PC-3 (cell line): ENCODE results near the gene PEX13. TPM values are rescaled to one million over a fixed set of nuclear protein-coding genes. Genes with fewer than 3 reads are reported as not detected.

ENCODE experiments used
- ATAC-seq: fragments of 200-7000 bp; cut with Tn5 transposase; 2 replicates; pipeline ENCODE4 v1.9.1; 2020; ENCODE audit warnings: mild to moderate bottlenecking, moderate library complexity
- Bru-seq: library from RNA; stranded (reverse); fragments of 400-500 nt; gene quantifications from one replicate; lab custom pipeline; 2021; lab: Mats Ljungman, UMichigan
- BruChase-seq, 2 experiments: library from RNA; stranded (reverse); fragments of 400-500 nt; gene quantifications; one replicate each; lab custom pipeline; 2021; lab: Mats Ljungman, UMichigan
- BruUV-seq: library from RNA; stranded (reverse); fragments of 400-500 nt; replicated peaks from 2 replicates; lab custom pipeline; 2021; lab: Mats Ljungman, UMichigan
- CTCF ChIA-PET: fragments of 300-600 bp; sonication (Branson Sonifier 250); formaldehyde crosslinking; loops from one replicate; lab custom pipeline; 2022; ENCODE audit warnings: antibody characterized with exemption; lab: Charles Lee
- POLR2A ChIA-PET: fragments of 300-600 bp; sonication (Branson Sonifier 250); formaldehyde crosslinking; loops from one replicate; lab custom pipeline; 2022; ENCODE audit warnings: antibody characterized with exemption; ENCODE audit not compliant: unreplicated experiment; lab: Charles Lee
- DNase-seq: peaks from one replicate; pipeline ENCODE4 v3.0.0-alpha.2; 2015
- H2AFZ ChIP-seq: fragments of 300-600 bp; sonication (generic); 2 replicates; pipeline ENCODE4 v1.6.0; 2016; ENCODE audit warnings: antibody characterized with exemption, low read length
- H3F3A ChIP-seq: fragments of 300-600 bp; sonication (generic); one replicate; pipeline ENCODE4 v1.6.0; 2017; ENCODE audit warnings: antibody characterized with exemption, low read length, control low read depth, mild to moderate bottlenecking; ENCODE audit not compliant: unreplicated experiment
- H3K27ac ChIP-seq: fragments of 300-600 bp; sonication (generic); 2 replicates; pipeline ENCODE4 v1.5.1; 2016; ENCODE audit warnings: mild to moderate bottlenecking, low read length
- H3K27me3 ChIP-seq: fragments of 300-600 bp; sonication (generic); 2 replicates; pipeline ENCODE4 v1.6.1; 2016; ENCODE audit warnings: low read length, mixed read lengths
- H3K36me3 ChIP-seq: fragments of 300-600 bp; sonication (generic); 2 replicates; pipeline ENCODE4 v1.6.1; 2016; ENCODE audit warnings: low read depth, mixed run types, low read length, mixed read lengths
- H3K4me1 ChIP-seq: fragments of 300-600 bp; sonication (generic); 2 replicates; pipeline ENCODE4 v1.5.1; 2016; ENCODE audit warnings: low read length; ENCODE audit not compliant: insufficient read depth
- H3K4me2 ChIP-seq: fragments of 300-600 bp; sonication (generic); 2 replicates; pipeline ENCODE4 v1.6.0; 2016; ENCODE audit warnings: low read length
- H3K4me3 ChIP-seq: fragments of 300-600 bp; sonication (generic); 2 replicates; pipeline ENCODE4 v1.5.1; 2016; ENCODE audit warnings: mild to moderate bottlenecking, low read length, mixed read lengths
- H3K79me2 ChIP-seq: fragments of 300-600 bp; sonication (generic); 2 replicates; pipeline ENCODE4 v1.6.1; 2017; ENCODE audit warnings: low read length, mixed read lengths
- H3K9ac ChIP-seq: fragments of 300-600 bp; sonication (generic); 2 replicates; pipeline ENCODE4 v1.6.0; 2016; ENCODE audit warnings: mild to moderate bottlenecking, low read length
- H3K9me2 ChIP-seq: fragments of 300-600 bp; sonication (generic); replicated peaks from 2 replicates; pipeline ENCODE4 v1.6.1; 2016; ENCODE audit warnings: mixed run types, low read length, mixed read lengths
- H3K9me3 ChIP-seq: fragments of 300-600 bp; sonication (generic); 2 replicates; pipeline ENCODE4 v1.6.1; 2016; ENCODE audit warnings: low read length, mixed read lengths
- H4K20me1 ChIP-seq: fragments of 300-600 bp; sonication (generic); 2 replicates; pipeline ENCODE4 v1.6.1; 2016; ENCODE audit warnings: low read length, mixed read lengths
- CTCF ChIP-seq: fragments of 300-600 bp; sonication (generic); conservative IDR thresholded peaks from 2 replicates; pipeline ENCODE4 v1.5.1; 2017; ENCODE audit warnings: antibody characterized with exemption, low read depth, mild to moderate bottlenecking, low read length
- EZH2 ChIP-seq: fragments of 300-600 bp; sonication (generic); IDR thresholded peaks from one replicate; pipeline ENCODE4 v1.6.1; 2017; ENCODE audit warnings: antibody characterized with exemption, mild to moderate bottlenecking, low read length; ENCODE audit not compliant: unreplicated experiment
- EZH2phosphoT487 ChIP-seq: fragments of 300-600 bp; sonication (generic); IDR thresholded peaks from 2 replicates; pipeline ENCODE4 v1.6.1; 2018; ENCODE audit warnings: mild to moderate bottlenecking, antibody characterized with exemption, low read length, borderline replicate concordance
- intact Hi-C: fragments of 100-400 bp; cut with micrococcal nuclease; formaldehyde crosslinking; loops from 2 replicates; pipeline ENCODE4 v1.9.0; 2023
- long read RNA-seq: library from polyadenylated mRNA; unstranded; transcript quantifications from one replicate; pipeline ENCODE4 v2.0.0, GENCODE V29; 2021; ENCODE audit not compliant: unreplicated experiment
- total RNA-seq: library from RNA; depleted of rRNA; stranded (reverse); fragments of >200 nt; gene quantifications from 2 replicates; pipeline ENCODE4 v1.2.3, GENCODE V29; 2014; rRNA removed

The PEX13 gene
- total RNA-seq = 30.4 and 37.7 TPM in 2 replicates
- percentile 87 among the genes with signal in this experiment for Bru-seq, nascent RNA
- BruChase-seq, experiment 1, labeled RNA remaining after a 6-hour chase = percentile 88 among the genes with signal in this experiment
- BruChase-seq, experiment 2, labeled RNA remaining after a 2-hour chase = percentile 90 among the genes with signal in this experiment
- long read RNA-seq, full-length matches to known transcripts = 21 of 35 reads
- long read RNA-seq, partial matches to known transcripts = 6 of 35 reads
- long read RNA-seq, other reads (novel, unspliced or antisense) = 8 of 35 reads

DNA sequence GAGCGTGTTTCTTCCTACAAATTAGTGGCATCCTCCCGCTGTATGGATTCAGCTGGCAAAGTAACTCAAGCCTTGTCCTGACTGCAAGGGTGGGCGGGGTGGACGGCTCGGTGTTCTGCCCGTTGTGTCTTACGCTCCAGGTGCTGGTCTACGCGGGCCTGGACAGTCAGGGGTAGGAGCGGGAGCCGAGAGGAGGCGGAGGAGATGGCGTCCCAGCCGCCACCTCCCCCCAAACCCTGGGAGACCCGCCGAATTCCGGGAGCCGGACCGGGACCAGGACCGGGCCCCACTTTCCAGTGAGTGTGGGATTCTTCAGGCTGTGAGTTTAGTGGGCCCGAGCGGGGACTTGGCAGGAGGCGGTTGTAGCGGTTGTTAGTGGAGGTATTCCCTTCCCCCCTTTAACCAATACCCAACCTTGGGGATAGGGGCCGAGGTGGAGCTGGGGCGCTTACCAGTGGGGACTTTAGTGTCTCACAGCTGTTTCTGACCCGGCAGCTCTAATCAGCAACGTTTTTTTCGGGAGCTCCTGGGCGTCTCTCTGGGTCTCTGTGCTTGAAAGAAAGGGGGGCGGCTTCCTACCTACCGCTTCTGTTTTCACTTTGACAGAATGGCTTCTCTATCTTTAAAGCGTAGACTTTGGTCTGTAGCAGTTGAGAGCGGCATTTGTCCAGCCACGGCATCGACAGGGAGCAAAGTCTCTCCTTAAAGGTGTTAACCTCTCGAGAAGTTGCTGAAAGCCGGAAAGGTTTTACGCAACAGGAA, at the start of gene PEX13, which contains the start of gene PUS10:
PEX13 (plus strand) TSS at position 165 of the 762 bp plus-strand sequence; CDS start at position 205, 40 bp downstream.
PUS10 (minus strand) TSS at position 700 of the 762 bp plus-strand sequence. CDS start 6,365 bp downstream, outside the sequence.
- Histone ChIP-seq H3K4me2 (peak within 1 kb of the TSS; percentile 89), H3K79me2 (peaks cover 85% of the 10 kb centered on the region), H3F3A (peaks cover 3% of the 10 kb centered on the region), H3K9me2 (no peaks in the 10 kb centered on the region), H3K36me3 (peaks cover 14% of the 10 kb centered on the region), H3K27me3 (no peaks in the 10 kb centered on the region), H2AFZ (peak within 1 kb of the TSS; percentile 83), H3K9me3 (no peaks in the 10 kb centered on the region), H3K4me3 (peak within 1 kb of the TSS; percentile 95), H4K20me1 (peaks cover 10% of the 10 kb centered on the region; the same call in 1 of the 2 replicates), H3K27ac (peak within 1 kb of the TSS; percentile 97), H3K4me1 (peaks cover 35% of the 10 kb centered on the region), H3K9ac (peak within 1 kb of the TSS; percentile 95)
- DNase-seq = peak; percentile 73
- ATAC-seq = peak; percentile 87
- CTCF ChIA-PET = no interaction called here
- TF ChIP-seq CTCF = no peak
- TF ChIP-seq EZH2phosphoT487 = no peak
- TF ChIP-seq EZH2 = no peak
- POLR2A ChIA-PET = no interaction called here
- BruUV-seq = TSS peak; percentile 47
- intact Hi-C loops = loop anchor here (1.0 to 5.0 kb wide), 2 partner anchors 48 to 135 kb away; partner anchors contain the start of genes REL and SANBR

GRCh38 chr2:60972889-60973656, 44.4 kb upstream of the PEX13 start:
- Histone ChIP-seq H3F3A (no peaks in the 10 kb centered on the region), H3K4me2 (no peak overlapping the region), H2AFZ (no peak overlapping the region), H3K9ac (no peak overlapping the region), H3K79me2 (no peaks in the 10 kb centered on the region), H3K4me3 (no peak overlapping the region), H4K20me1 (no peaks in the 10 kb centered on the region), H3K27me3 (no peaks in the 10 kb centered on the region), H3K36me3 (no peaks in the 10 kb centered on the region), H3K27ac (no peak overlapping the region), H3K9me2 (no peaks in the 10 kb centered on the region), H3K9me3 (no peaks in the 10 kb centered on the region), H3K4me1 (no peaks in the 10 kb centered on the region)
- DNase-seq (no peak), ATAC-seq (no peak)
- CTCF ChIA-PET = no interaction called here
- TF ChIP-seq EZH2phosphoT487 = no peak
- TF ChIP-seq CTCF = no peak
- no peak for TF ChIP-seq EZH2
- POLR2A ChIA-PET = no interaction called here
- intact Hi-C loops = no loop called here
- BruUV-seq = no TSS peak
